ENCODE results near the gene NLGN1.

Gene NLGN1

DNA sequence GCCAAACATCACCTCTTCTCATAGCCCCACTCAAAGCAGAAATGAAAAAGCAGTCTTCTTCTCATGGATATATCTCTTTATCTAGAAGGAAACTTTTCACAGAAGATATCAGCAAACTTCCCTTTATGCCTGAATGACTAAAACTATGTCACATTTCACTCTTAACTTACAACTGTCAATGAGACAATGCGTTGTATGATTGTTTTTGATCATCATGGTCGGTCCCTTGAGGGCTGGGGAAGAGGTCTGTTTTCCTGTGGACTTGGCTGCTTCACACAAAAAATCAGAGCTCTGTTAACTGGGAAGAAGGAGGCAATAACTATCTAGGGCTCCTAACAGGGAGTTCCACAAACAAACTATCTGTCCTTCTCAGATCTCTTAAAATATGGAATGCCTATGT lies 5.1 kb downstream of the NLGN1 start:
- ChIA-PET POLR2A (no interaction called here), CTCF (no interaction called here)
- DNase-seq (ENCODE audit: extremely low spot score), result no peak
- no peak for TF ChIP-seq TARDBP (IDR thresholded peaks at IDR 0.05)
- TF ChIP-seq FOXA1 (IDR thresholded peaks at IDR 0.05), result no peak
- TF ChIP-seq, protein P1, sequence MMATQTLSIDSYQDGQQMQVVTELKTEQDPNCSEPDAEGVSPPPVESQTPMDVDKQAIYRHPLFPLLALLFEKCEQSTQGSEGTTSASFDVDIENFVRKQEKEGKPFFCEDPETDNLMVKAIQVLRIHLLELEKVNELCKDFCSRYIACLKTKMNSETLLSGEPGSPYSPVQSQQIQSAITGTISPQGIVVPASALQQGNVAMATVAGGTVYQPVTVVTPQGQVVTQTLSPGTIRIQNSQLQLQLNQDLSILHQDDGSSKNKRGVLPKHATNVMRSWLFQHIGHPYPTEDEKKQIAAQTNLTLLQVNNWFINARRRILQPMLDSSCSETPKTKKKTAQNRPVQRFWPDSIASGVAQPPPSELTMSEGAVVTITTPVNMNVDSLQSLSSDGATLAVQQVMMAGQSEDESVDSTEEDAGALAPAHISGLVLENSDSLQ (IDR thresholded peaks at IDR 0.05), result no peak
- TF ChIP-seq ARNT (IDR thresholded peaks at IDR 0.05), result no peak
- TF ChIP-seq BHLHE40 (IDR thresholded peaks at IDR 0.05; ENCODE audit: borderline replicate concordance), result no peak
- no peak for TF ChIP-seq FOXK2 (IDR thresholded peaks at IDR 0.05)
- TF ChIP-seq ELF4 (IDR thresholded peaks at IDR 0.05), result no peak
- no peak for TF ChIP-seq L3MBTL2 (conservative IDR thresholded peaks at IDR 0.05)

DNA sequence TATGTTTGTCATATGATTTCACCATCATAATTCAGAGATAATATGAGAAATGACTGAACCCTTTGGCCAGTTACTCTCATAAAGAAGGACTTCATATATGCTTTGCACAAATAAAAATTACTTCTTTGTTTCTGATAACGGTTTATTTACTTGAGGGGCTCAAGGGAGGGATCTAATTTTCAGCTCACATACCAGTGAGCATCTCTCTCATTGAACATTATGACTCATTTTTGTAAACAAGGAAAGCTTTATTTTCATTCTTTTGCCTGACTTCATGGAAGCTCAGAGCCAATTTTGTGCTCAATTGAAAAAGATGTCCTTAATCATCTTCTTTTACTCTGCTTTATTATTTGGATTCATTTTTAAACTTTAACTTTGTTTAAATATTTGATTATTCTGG lies 5.8 kb downstream of the NLGN1 start:
- TF ChIP-seq CTBP1 (IDR thresholded peaks at IDR 0.05; ENCODE audit: borderline replicate concordance), result no peak
- TF ChIP-seq BHLHE40 (IDR thresholded peaks at IDR 0.05; ENCODE audit: borderline replicate concordance), result no peak
- TF ChIP-seq ELF4 (IDR thresholded peaks at IDR 0.05), result no peak
- TF ChIP-seq SUZ12 (IDR thresholded peaks at IDR 0.05), result no peak
- TF ChIP-seq HDGF (IDR thresholded peaks at IDR 0.05; ENCODE audit: borderline replicate concordance), result no peak
- no peak for TF ChIP-seq FOXM1 (IDR thresholded peaks at IDR 0.05; ENCODE audit: borderline replicate concordance)
- no peak for TF ChIP-seq SP1 (IDR thresholded peaks at IDR 0.05)
- TF ChIP-seq L3MBTL2 (conservative IDR thresholded peaks at IDR 0.05), result no peak
- TF ChIP-seq NFRKB (IDR thresholded peaks at IDR 0.05), result no peak
- no peak for TF ChIP-seq FOXA1 (IDR thresholded peaks at IDR 0.05)
- no peak for TF ChIP-seq ZNF384 (IDR thresholded peaks at IDR 0.05)
- TF ChIP-seq FOXK2 (IDR thresholded peaks at IDR 0.05), result no peak
- no peak for TF ChIP-seq LEF1 (IDR thresholded peaks at IDR 0.05; ENCODE audit: borderline replicate concordance)
- TF ChIP-seq, protein P1 (IDR thresholded peaks at IDR 0.05), result no peak
- no peak for TF ChIP-seq ARNT (IDR thresholded peaks at IDR 0.05)
- TF ChIP-seq TARDBP (IDR thresholded peaks at IDR 0.05), result no peak
- no peak for DNase-seq (ENCODE audit: extremely low spot score)
- ChIA-PET CTCF (no interaction called here), POLR2A (no interaction called here)

DNA sequence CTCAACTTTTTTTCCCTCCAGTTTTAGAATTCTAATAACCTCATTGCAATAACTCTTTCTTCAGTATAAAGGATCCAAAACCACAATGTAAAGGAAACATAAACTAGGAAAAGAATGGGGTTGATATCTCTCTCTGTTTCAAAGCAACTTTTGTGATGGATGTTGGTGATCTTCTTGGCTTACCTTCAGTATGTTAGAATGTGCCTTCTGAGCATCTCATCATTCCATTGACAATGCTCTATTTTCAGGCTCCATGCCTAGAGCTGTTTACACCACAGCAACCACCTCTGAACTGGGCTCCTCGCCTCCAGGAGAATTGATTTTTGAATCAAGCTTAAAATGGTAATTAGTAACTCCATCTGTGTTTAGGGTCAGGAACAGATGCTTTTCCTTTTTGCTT lies 6.6 kb downstream of the NLGN1 start:
- CTCF ChIA-PET, result no interaction called here
- POLR2A ChIA-PET, result no interaction called here

DNA sequence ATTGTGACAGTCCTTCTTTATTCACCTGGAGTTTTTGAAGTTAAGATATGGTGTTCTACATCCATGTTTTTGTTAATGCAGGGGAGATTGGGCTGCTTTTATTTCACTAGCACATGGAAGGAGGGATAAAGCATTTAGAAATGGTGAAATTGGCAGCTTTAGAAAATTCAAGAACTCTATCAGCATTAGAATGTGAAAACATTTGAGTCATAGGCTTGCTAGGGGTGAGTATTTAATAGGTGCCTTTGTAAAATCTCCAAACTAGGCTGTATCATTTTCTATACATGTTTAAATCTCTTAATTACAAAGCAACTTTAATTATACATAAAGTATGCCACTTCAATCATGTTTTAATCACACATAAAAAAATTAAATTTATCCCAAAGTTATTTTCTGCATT lies 12.9 kb downstream of the NLGN1 start:
- DNase-seq (ENCODE audit: extremely low spot score), result no peak
- ChIA-PET CTCF (no interaction called here), POLR2A (no interaction called here)
- TF ChIP-seq BHLHE40 (IDR thresholded peaks at IDR 0.05; ENCODE audit: borderline replicate concordance) (no peak), FOXA1 (IDR thresholded peaks at IDR 0.05) (no peak), FOXM1 (IDR thresholded peaks at IDR 0.05; ENCODE audit: borderline replicate concordance) (no peak), FOXK2 (IDR thresholded peaks at IDR 0.05) (no peak), LEF1 (IDR thresholded peaks at IDR 0.05; ENCODE audit: borderline replicate concordance) (no peak), CTBP1 (IDR thresholded peaks at IDR 0.05; ENCODE audit: borderline replicate concordance) (no peak), NFRKB (IDR thresholded peaks at IDR 0.05) (no peak), HDGF (IDR thresholded peaks at IDR 0.05; ENCODE audit: borderline replicate concordance) (no peak), ELF4 (IDR thresholded peaks at IDR 0.05) (no peak), L3MBTL2 (conservative IDR thresholded peaks at IDR 0.05) (no peak), ZNF384 (IDR thresholded peaks at IDR 0.05) (no peak), TARDBP (IDR thresholded peaks at IDR 0.05) (no peak), SP1 (IDR thresholded peaks at IDR 0.05) (no peak)
- TF ChIP-seq, protein P1 (IDR thresholded peaks at IDR 0.05), result no peak

More for the DNA sequence above, 6.6 kb downstream of the NLGN1 start:
- TF ChIP-seq LEF1 (IDR thresholded peaks at IDR 0.05; ENCODE audit: borderline replicate concordance) (no peak), L3MBTL2 (conservative IDR thresholded peaks at IDR 0.05) (no peak), SUZ12 (IDR thresholded peaks at IDR 0.05) (no peak), ELF4 (IDR thresholded peaks at IDR 0.05) (no peak), CTBP1 (IDR thresholded peaks at IDR 0.05; ENCODE audit: borderline replicate concordance) (no peak), FOXA1 (IDR thresholded peaks at IDR 0.05) (no peak), TARDBP (IDR thresholded peaks at IDR 0.05) (no peak), FOXK2 (IDR thresholded peaks at IDR 0.05) (no peak), NFRKB (IDR thresholded peaks at IDR 0.05) (no peak), FOXM1 (IDR thresholded peaks at IDR 0.05; ENCODE audit: borderline replicate concordance) (no peak), HDGF (IDR thresholded peaks at IDR 0.05; ENCODE audit: borderline replicate concordance) (no peak), ARNT (IDR thresholded peaks at IDR 0.05) (no peak), BHLHE40 (IDR thresholded peaks at IDR 0.05; ENCODE audit: borderline replicate concordance) (no peak), ZNF384 (IDR thresholded peaks at IDR 0.05) (no peak), SP1 (IDR thresholded peaks at IDR 0.05) (no peak)
- TF ChIP-seq, protein P1 (IDR thresholded peaks at IDR 0.05), result no peak
- DNase-seq (ENCODE audit: extremely low spot score), result no peak

DNA sequence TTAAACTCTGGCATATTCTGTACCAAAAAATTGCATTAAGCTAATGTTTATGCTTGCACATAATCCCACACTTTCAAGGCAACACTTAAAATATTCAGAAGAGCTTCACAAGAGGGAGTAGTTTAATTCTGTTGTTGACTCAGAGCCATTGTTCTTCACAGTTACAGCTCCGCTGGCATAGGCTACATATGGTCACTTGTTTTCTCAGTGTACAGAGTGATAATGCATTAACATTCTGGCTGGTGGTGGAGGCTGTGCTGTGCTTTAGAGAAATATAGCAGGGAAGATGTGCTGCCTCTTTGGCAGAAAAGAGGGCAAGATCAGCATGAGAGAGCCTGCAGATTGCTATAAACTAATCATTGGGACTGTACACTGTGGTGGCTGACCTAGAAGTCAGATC lies 13.3 kb downstream of the NLGN1 start:
- no peak for TF ChIP-seq LEF1 (IDR thresholded peaks at IDR 0.05; ENCODE audit: borderline replicate concordance)
- no peak for TF ChIP-seq HDGF (IDR thresholded peaks at IDR 0.05; ENCODE audit: borderline replicate concordance)
- no peak for TF ChIP-seq FOXM1 (IDR thresholded peaks at IDR 0.05; ENCODE audit: borderline replicate concordance)
- no peak for TF ChIP-seq TARDBP (IDR thresholded peaks at IDR 0.05)
- TF ChIP-seq BHLHE40 (IDR thresholded peaks at IDR 0.05; ENCODE audit: borderline replicate concordance), result no peak
- no peak for TF ChIP-seq FOXA1 (IDR thresholded peaks at IDR 0.05)
- TF ChIP-seq SUZ12 (IDR thresholded peaks at IDR 0.05), result no peak
- no peak for TF ChIP-seq SP1 (IDR thresholded peaks at IDR 0.05)
- ChIA-PET POLR2A (no interaction called here), CTCF (no interaction called here)
- DNase-seq (ENCODE audit: extremely low spot score), result no peak
